ENCODE data around the gene DGCR6L.
"Not testable (repeated sequence)": the region's sequence is repeated elsewhere in the genome, so short reads cannot be mapped to it uniquely, and the experiment has no call there.

The DGCR6L gene

DNA sequence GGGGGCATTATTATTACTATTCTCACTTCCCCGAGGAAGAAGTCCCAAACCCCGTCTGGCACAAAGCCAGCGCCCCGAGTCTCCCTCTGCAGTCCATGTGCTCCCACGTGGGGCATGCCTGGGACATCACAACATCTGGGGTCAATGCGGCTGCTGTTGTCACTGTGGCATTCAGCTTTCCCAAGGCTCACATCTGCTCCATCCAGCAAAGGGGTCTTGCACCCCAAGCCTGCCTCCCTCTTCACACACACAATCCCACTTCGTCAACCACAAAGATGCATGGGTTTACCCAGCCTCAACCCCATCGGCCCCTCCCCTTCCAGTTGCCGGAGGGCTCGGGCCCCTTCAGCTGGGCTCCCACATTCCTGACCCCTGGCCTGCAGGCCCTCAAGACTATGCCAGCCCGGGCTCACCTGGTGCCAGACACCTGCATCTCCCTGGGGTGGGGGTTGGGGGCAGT lies 28.2 kb downstream of the DGCR6L start:
- TF ChIP-seq, protein P1, sequence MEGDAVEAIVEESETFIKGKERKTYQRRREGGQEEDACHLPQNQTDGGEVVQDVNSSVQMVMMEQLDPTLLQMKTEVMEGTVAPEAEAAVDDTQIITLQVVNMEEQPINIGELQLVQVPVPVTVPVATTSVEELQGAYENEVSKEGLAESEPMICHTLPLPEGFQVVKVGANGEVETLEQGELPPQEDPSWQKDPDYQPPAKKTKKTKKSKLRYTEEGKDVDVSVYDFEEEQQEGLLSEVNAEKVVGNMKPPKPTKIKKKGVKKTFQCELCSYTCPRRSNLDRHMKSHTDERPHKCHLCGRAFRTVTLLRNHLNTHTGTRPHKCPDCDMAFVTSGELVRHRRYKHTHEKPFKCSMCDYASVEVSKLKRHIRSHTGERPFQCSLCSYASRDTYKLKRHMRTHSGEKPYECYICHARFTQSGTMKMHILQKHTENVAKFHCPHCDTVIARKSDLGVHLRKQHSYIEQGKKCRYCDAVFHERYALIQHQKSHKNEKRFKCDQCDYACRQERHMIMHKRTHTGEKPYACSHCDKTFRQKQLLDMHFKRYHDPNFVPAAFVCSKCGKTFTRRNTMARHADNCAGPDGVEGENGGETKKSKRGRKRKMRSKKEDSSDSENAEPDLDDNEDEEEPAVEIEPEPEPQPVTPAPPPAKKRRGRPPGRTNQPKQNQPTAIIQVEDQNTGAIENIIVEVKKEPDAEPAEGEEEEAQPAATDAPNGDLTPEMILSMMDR (IDR thresholded peaks at IDR 0.05; ENCODE audit: low read depth, low read length, missing control alignments), result no peak
- in situ Hi-C loops (cut with HindIII; ENCODE audit: low sequenced_read_pairs), result no loop called here
- DNase-seq (ENCODE audit: low read depth), result no peak
- H3K4me3 ChIP-seq (ENCODE audit: low read depth, low read length), result no peak overlapping the region

DNA sequence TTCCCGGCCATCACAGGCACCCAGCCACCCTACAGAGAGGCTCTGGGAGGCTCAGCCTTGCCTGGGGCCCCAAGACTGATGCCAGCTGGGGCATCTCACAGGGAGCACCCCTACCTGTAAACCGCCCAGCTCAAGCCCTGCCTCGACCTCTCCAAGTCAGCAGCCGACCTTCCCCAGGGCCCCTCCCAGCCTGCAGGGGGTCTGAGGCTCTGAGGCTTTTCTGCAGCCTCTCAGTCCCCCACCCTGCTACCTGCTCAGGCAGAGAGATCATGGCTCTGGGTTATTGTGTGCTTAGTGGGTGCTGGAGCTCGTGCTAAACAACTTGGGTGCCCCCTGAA lies 28.6 kb downstream of the DGCR6L start:
- no peak overlapping the region for H3K4me3 ChIP-seq (ENCODE audit: low read depth, low read length)
- in situ Hi-C loops (cut with HindIII; ENCODE audit: low sequenced_read_pairs), result no loop called here
- TF ChIP-seq, protein P1 (IDR thresholded peaks at IDR 0.05; ENCODE audit: low read depth, low read length, missing control alignments), result no peak
- DNase-seq (ENCODE audit: low read depth), result no peak

DNA sequence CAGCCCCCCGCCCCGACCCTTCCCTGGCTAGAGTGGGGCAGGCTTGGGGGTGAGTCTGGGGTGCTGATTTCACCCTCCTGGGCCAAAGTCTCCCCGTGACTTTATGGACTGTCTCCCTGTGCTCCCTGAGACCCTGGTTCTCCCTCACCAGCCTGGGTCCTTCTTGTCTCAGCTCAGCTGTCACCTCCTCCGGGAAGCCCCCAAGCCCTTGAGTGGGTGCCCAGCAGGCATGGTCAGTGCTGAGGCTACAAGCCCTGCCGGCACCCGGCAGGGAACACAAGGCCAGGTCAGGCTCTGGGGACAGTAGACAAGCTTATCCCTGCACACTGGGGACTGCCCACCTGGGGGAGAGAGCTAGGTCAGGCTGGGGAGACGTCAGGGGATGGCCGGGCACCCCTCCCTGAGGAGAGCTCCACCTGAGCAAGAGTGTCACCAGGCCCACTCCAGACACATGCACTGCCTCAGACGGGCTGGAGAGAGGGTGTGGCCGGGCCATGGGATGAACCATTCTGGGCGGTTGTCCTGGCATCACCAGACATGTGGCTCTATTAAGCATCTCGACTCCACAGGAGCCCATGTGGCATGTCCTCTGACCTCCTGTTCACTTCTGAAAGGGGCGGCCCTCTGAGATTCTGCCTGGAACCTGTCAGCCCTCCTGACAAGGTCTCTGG lies 29.1 kb downstream of the DGCR6L start:
- DNase-seq (ENCODE audit: low read depth), result no peak
- H3K4me3 ChIP-seq (ENCODE audit: low read depth, low read length), result no peak overlapping the region
- TF ChIP-seq, protein P1 (IDR thresholded peaks at IDR 0.05; ENCODE audit: low read depth, low read length, missing control alignments), result no peak
- in situ Hi-C loops (cut with HindIII; ENCODE audit: low sequenced_read_pairs), result no loop called here

DNA sequence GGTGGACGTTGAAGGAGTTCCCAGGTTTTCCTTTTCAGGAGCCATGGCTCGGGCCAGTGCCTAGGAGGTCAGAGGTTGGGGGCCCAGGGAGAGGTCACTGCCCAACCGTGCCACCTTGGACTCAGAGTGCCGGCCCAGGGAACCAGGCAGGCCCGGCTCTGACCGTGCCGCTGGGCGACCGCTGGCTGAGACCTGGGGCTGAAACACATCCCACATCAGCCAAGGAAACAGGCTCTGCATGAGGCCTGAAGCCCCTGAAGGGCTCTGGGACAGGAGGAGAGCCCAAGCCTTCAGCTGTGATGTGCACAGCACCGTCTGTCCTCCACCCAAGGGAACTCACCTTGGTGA lies 29.8 kb downstream of the DGCR6L start:
- in situ Hi-C loops (cut with HindIII; ENCODE audit: low sequenced_read_pairs), result no loop called here
- no peak overlapping the region for H3K4me3 ChIP-seq (ENCODE audit: low read depth, low read length)
- TF ChIP-seq, protein P1 (IDR thresholded peaks at IDR 0.05; ENCODE audit: low read depth, low read length, missing control alignments), result no peak
- DNase-seq (ENCODE audit: low read depth), result no peak

DNA sequence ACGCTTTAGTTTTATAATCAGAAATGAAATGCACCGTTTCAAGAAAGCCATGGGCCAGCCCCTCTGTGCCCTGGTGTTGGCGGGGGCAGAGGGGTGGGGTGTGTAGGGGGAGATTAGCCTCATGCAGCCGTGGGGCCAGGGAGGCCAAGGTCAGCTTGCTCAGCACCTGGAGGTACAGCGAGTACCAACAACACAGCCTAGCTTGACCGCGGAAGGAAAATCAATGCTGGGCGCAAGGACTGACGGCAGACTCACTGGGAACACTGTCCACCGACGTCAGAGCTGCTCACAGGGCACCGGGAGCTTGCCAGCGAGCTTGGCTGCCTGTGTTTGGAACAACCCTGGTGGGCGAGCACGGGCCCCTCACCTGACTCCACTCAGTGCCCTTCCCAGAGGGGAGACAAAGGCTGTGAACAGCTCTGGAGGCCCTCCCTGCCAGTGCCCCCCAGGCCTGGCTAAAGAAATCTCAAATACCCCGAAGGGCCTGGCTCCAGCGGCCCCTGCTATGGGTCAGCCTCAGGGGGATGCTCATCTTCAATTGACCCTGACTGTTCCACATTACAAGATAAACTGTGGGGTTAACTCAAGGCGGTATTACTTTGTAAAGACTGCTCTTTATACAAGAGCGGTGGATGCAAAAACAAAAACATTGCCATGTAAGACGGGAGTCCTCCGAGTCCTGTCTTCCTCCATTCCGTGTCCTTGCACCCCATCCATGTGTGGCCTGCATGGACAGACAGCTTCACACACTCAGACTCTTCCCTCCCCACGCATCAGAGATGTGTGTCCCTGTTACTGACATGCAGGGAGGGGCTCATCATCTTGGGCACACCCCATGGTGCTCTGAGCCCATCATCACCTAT lies 30.4 kb downstream of the DGCR6L start:
- DNase-seq (ENCODE audit: low read depth); in situ Hi-C loops (cut with HindIII; ENCODE audit: low sequenced_read_pairs); H3K4me3 ChIP-seq (ENCODE audit: low read depth, low read length): not testable (repeated sequence)

DNA sequence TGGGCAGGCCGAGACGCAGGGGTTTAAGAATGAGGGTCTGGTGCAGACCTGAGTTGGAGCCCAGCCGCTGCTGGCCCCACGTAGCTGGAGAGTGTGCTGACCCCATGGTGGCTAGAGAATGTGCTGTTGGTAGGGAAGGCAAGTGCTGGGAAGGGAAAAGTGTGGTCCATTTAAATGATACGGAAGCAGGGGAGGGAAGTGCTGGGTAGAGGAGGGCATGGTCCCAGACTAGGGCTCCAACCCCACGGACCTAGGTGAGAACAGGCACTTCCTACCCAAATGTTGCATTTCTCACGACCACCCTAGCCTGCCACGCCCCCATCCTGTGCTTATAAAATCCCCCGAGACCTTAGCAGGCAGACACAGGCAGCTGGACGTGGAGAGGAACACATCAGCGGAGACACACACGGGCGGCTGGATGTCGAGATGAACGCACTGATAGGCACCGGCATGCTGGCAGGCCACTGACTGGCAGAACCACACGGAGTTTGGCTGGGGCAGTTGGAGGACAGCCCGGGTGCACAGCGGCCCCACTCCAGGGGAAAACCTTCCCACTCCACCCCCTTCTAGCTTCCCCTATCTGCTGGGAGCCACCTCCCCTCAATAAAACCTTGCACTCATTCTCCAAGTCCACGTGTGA lies 33.0 kb downstream of the DGCR6L start:
- DNase-seq (ENCODE audit: low read depth); in situ Hi-C loops (cut with HindIII; ENCODE audit: low sequenced_read_pairs); H3K4me3 ChIP-seq (ENCODE audit: low read depth, low read length): not testable (repeated sequence)

DNA sequence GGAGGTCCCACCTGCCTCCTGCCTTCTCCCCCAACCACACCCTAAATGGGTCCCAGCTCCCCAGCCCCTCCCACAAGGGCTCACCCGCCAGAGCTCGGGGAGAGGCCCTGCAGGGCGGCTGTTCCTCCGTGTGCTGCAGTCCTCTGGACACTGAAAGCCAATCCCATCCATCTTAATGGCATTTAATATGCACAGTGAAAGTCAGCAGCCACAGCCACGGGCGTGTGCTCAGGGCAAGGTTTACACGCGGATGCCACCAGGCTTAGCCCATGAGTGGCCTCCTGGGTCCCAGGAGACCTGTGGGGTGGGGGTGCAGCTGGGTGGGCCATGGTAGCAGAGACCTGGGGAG lies 33.6 kb downstream of the DGCR6L start:
- not testable (repeated sequence) for DNase-seq (ENCODE audit: low read depth)

More for the DNA sequence above, 33.6 kb downstream of the DGCR6L start:
- H3K4me3 ChIP-seq (ENCODE audit: low read depth, low read length); in situ Hi-C loops (cut with HindIII; ENCODE audit: low sequenced_read_pairs): not testable (repeated sequence)
